ENCODE data around the gene SRRM1. TPM values are rescaled to one million over a fixed set of nuclear protein-coding genes. Genes with fewer than 3 reads are reported as not detected.

Gene SRRM1
- total RNA-seq, 1 experiment from 2014 or later = 160 TPM

DNA sequence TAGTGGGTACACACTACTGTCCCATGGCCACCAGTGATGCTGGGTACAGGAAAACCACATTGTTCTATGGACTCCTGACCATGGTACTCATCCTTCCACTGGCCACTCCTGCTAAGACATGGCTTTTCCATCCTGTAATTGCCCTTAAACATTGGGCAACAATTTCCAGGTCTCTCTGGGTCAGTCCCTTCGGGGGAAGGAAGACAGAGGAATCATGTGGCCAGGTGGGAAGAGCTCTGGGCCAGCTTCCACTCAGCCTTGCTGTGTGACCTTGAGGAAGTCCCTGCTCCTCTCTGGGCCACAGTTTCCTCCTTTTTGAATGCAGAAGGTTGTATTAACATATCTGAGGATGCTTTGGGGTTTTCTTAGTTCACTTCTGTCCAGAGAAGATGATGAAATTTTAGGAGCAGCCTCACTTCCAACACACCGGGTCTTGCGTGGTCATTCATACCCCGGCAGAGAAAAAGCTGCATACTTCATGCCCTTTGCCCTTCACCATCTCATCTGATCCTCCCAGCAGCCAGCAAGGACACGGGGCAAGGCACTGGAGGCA lies 50.8 kb downstream of the SRRM1 start:
- POLR2A ChIA-PET = interaction anchor here (0.5 to 0.6 kb wide), 2 partner anchors 10 to 63 kb away, joined by 3 to 4 read pairs; no protein-coding TSS in a partner anchor
- ATAC-seq = no peak
- Histone ChIP-seq H3K9me3 (ENCODE audit: control insufficient read depth, insufficient read depth, low read depth, low read length) (no peaks in the 10 kb centered on the region), H3K4me1 (ENCODE audit: control insufficient read depth, insufficient read depth, low read length) (no peaks in the 10 kb centered on the region), H3K4me3 (ENCODE audit: low read depth in 2 of 2, low read length in 2 of 2) (no peak overlapping the region), H3K36me3 (ENCODE audit: control insufficient read depth, insufficient read depth, low read length) (no peaks in the 10 kb centered on the region), H3K27ac (ENCODE audit: low read length) (no peak overlapping the region), H3K27me3 (ENCODE audit: control insufficient read depth, insufficient read depth, low read length) (no peaks in the 10 kb centered on the region)
- DNase-seq (ENCODE audit: low read depth, low spot score) = no peak
- in situ Hi-C loops (cut with HindIII; ENCODE audit: low pct_unique_long_range_greater_than_20kb, low sequenced_read_pairs) (no loop called here), intact Hi-C loops (cut with micrococcal nuclease; ENCODE audit: unreplicated experiment) (no loop called here)
- TF ChIP-seq, protein P1, sequence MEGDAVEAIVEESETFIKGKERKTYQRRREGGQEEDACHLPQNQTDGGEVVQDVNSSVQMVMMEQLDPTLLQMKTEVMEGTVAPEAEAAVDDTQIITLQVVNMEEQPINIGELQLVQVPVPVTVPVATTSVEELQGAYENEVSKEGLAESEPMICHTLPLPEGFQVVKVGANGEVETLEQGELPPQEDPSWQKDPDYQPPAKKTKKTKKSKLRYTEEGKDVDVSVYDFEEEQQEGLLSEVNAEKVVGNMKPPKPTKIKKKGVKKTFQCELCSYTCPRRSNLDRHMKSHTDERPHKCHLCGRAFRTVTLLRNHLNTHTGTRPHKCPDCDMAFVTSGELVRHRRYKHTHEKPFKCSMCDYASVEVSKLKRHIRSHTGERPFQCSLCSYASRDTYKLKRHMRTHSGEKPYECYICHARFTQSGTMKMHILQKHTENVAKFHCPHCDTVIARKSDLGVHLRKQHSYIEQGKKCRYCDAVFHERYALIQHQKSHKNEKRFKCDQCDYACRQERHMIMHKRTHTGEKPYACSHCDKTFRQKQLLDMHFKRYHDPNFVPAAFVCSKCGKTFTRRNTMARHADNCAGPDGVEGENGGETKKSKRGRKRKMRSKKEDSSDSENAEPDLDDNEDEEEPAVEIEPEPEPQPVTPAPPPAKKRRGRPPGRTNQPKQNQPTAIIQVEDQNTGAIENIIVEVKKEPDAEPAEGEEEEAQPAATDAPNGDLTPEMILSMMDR (IDR thresholded peaks at IDR 0.05) = no peak
- no peak for TF ChIP-seq POLR2AphosphoS5 (IDR thresholded peaks at IDR 0.05; ENCODE audit: low read depth, low read length)
- TF ChIP-seq TCF7L2 (IDR thresholded peaks at IDR 0.05; ENCODE audit: low read depth, low read length) = no peak
- no peak for TF ChIP-seq SIN3A (IDR thresholded peaks at IDR 0.05; ENCODE audit: borderline replicate concordance, insufficient read depth, low read depth, low read length)
- TF ChIP-seq REST (IDR thresholded peaks at IDR 0.05; ENCODE audit: insufficient read depth in 1 of 2, low read depth in 2 of 2, low read length in 1 of 2) = no peak
- BruUV-seq (replicated peaks) = no TSS peak
- CTCF ChIA-PET = interaction anchor here (0.6 kb wide), 1 partner anchor 10 kb away, joined by 4 read pairs; no protein-coding TSS in a partner anchor

GRCh38 chr1:24694380-24694843 lies 51.3 kb downstream of the SRRM1 start:
- ChIA-PET CTCF (interaction anchor here (0.6 kb wide), 1 partner anchor 11 kb away, joined by 4 read pairs; no protein-coding TSS in a partner anchor), POLR2A (interaction anchor here (0.5 kb wide), 1 partner anchor 11 kb away, joined by 4 read pairs; no protein-coding TSS in a partner anchor)
- in situ Hi-C loops (cut with HindIII; ENCODE audit: low pct_unique_long_range_greater_than_20kb, low sequenced_read_pairs) (no loop called here), intact Hi-C loops (cut with micrococcal nuclease; ENCODE audit: unreplicated experiment) (no loop called here)
- no peaks in the 10 kb centered on the region for H3K36me3 ChIP-seq (ENCODE audit: control insufficient read depth, insufficient read depth, low read length)
- ATAC-seq = peak; percentile 36; the same call in 1 of the 2 replicates
- no peak for DNase-seq (ENCODE audit: low read depth, low spot score)
- no peak overlapping the region for H3K27ac ChIP-seq (ENCODE audit: low read length)
- no peak overlapping the region for H3K4me3 ChIP-seq (ENCODE audit: low read depth in 2 of 2, low read length in 2 of 2)
- H3K27me3 ChIP-seq (ENCODE audit: control insufficient read depth, insufficient read depth, low read length) = no peaks in the 10 kb centered on the region
- no TSS peak for BruUV-seq (replicated peaks)
- no peaks in the 10 kb centered on the region for H3K4me1 ChIP-seq (ENCODE audit: control insufficient read depth, insufficient read depth, low read length)
- TF ChIP-seq SIN3A (IDR thresholded peaks at IDR 0.05; ENCODE audit: borderline replicate concordance, insufficient read depth, low read depth, low read length) = no peak
- TF ChIP-seq, protein P1 (IDR thresholded peaks at IDR 0.05) = no peak
- TF ChIP-seq TCF7L2 (IDR thresholded peaks at IDR 0.05; ENCODE audit: low read depth, low read length) = no peak
- TF ChIP-seq POLR2AphosphoS5 (IDR thresholded peaks at IDR 0.05; ENCODE audit: low read depth, low read length) = no peak
- TF ChIP-seq REST (IDR thresholded peaks at IDR 0.05; ENCODE audit: insufficient read depth in 1 of 2, low read depth in 2 of 2, low read length in 1 of 2) = no peak
- H3K9me3 ChIP-seq (ENCODE audit: control insufficient read depth, insufficient read depth, low read depth, low read length) = no peaks in the 10 kb centered on the region
